IPS DF 6.9 (cell line): ENCODE data around the gene ARHGEF9.
A peak's percentile ranks its signal among the peaks of the same experiment; 100 is the strongest.
"Not testable (repeated sequence)": the region's sequence is repeated elsewhere in the genome, so short reads cannot be mapped to it uniquely, and the experiment has no call there.

Experiments used
- DNase-seq: peaks from one replicate; pipeline ENCODE4 v3.0.0-alpha.2; 2013; ENCODE audit warnings: low read depth, low spot score
- H3K27ac ChIP-seq: one replicate; pipeline ENCODE4 v1.5.1; 2013; ENCODE audit warnings: low read length, control low read depth
- H3K27me3 ChIP-seq: 2 replicates; pipeline ENCODE4 v1.6.1; 2013; ENCODE audit warnings: mild to moderate bottlenecking, low read length; ENCODE audit not compliant: control insufficient read depth, insufficient read depth
- H3K36me3 ChIP-seq: 2 replicates; pipeline ENCODE4 v1.6.1; 2013; ENCODE audit warnings: low read length; ENCODE audit not compliant: control insufficient read depth, insufficient read depth
- H3K4me1 ChIP-seq: 2 replicates; pipeline ENCODE4 v1.6.1; 2013; ENCODE audit warnings: low read length; ENCODE audit not compliant: control insufficient read depth, insufficient read depth
- H3K4me3 ChIP-seq: 2 replicates; pipeline ENCODE4 v1.5.1; 2013; ENCODE audit warnings: mild to moderate bottlenecking, low read length
- H3K9me3 ChIP-seq: 2 replicates; pipeline ENCODE4 v1.6.1; 2013; ENCODE audit warnings: low read length, inconsistent platforms; ENCODE audit not compliant: control insufficient read depth, insufficient read depth
- WGBS: extraction: QIAGEN DNeasy Blood & Tissue Kit; methylation state at CpG from one replicate; pipeline ENCODE4 v1.1.7; 2013; ENCODE audit warnings: mixed read lengths, missing lambda C conversion rate; ENCODE audit not compliant: insufficient read length, insufficient coverage; 5-methylcytosine and 5-hydroxymethylcytosine counted together

ARHGEF9 gene

GRCh38 chrX:63784902-63785707 lies at the start of gene ARHGEF9:
Gene ARHGEF9, minus strand, starts transcription at chrX:63785214. Its CDS starts 69 bp downstream, at chrX:63785145.
- Histone ChIP-seq H3K4me3 (peak within 1 kb of the TSS; percentile 59; the same call in 1 of the 2 replicates), H3K27ac (no peak within 1 kb of the TSS)
- DNase-seq = peak; percentile 20

GRCh38 chrX:63825446-63825845 lies 40.4 kb upstream of the ARHGEF9 start:
- H3K4me3 ChIP-seq, H3K27me3 ChIP-seq, H3K4me1 ChIP-seq, H3K36me3 ChIP-seq, H3K27ac ChIP-seq, DNase-seq, H3K9me3 ChIP-seq: not testable (repeated sequence)
- WGBS = no CpG with 5 or more reads among the region's 23 CpGs

More at GRCh38 chrX:63784902-63785707, at the start of gene ARHGEF9:
- H3K36me3 ChIP-seq = no peaks in the 10 kb centered on the region
- WGBS = no CpG with 5 or more reads among the region's 30 CpGs
- H3K27me3 ChIP-seq = no peaks in the 10 kb centered on the region
- peaks cover 2% of the 10 kb centered on the region; the same call in 1 of the 2 replicates for H3K4me1 ChIP-seq
- no peaks in the 10 kb centered on the region for H3K9me3 ChIP-seq

- no peak for DNase-seq
- Histone ChIP-seq H3K27ac (no peak overlapping the region), H3K9me3 (no peaks in the 10 kb centered on the region; the same call in 1 of the 2 replicates), H3K36me3 (no peaks in the 10 kb centered on the region), H3K4me3 (no peak overlapping the region), H3K4me1 (no peaks in the 10 kb centered on the region), H3K27me3 (no peaks in the 10 kb centered on the region)
- WGBS = no CpG with 5 or more reads among the region's 4 CpGs
Observed at GRCh38 chrX:63818156-63818555, 33.1 kb upstream of the ARHGEF9 start.

- Histone ChIP-seq H3K27me3 (no peaks in the 10 kb centered on the region), H3K4me1 (no peaks in the 10 kb centered on the region), H3K36me3 (no peaks in the 10 kb centered on the region), H3K9me3 (no peaks in the 10 kb centered on the region; the same call in 1 of the 2 replicates), H3K4me3 (no peak overlapping the region), H3K27ac (no peak overlapping the region)
- no CpG with 5 or more reads among the region's 4 CpGs for WGBS
- no peak for DNase-seq
Observed at GRCh38 chrX:63817696-63818095, 32.7 kb upstream of the ARHGEF9 start.

- Histone ChIP-seq H3K27ac (no peak overlapping the region), H3K4me1 (no peaks in the 10 kb centered on the region), H3K4me3 (no peak overlapping the region), H3K9me3 (no peaks in the 10 kb centered on the region; the same call in 1 of the 2 replicates), H3K36me3 (no peaks in the 10 kb centered on the region), H3K27me3 (no peaks in the 10 kb centered on the region)
- WGBS = no CpG with 5 or more reads among the region's 5 CpGs
- DNase-seq = no peak
Observed at GRCh38 chrX:63812823-63813222, 27.8 kb upstream of the ARHGEF9 start.

- no peak overlapping the region for H3K4me3 ChIP-seq
- DNase-seq = no peak
- no peaks in the 10 kb centered on the region for H3K4me1 ChIP-seq
- no peaks in the 10 kb centered on the region for H3K9me3 ChIP-seq
- no peaks in the 10 kb centered on the region for H3K36me3 ChIP-seq
- WGBS = no CpG with 5 or more reads among the region's 2 CpGs
- no peaks in the 10 kb centered on the region for H3K27me3 ChIP-seq
- no peak overlapping the region for H3K27ac ChIP-seq
Observed at GRCh38 chrX:63810746-63811145, 25.7 kb upstream of the ARHGEF9 start.

- Histone ChIP-seq H3K36me3 (no peaks in the 10 kb centered on the region), H3K4me1 (no peaks in the 10 kb centered on the region), H3K27me3 (no peaks in the 10 kb centered on the region), H3K4me3 (no peak overlapping the region), H3K9me3 (no peaks in the 10 kb centered on the region), H3K27ac (no peak overlapping the region)
- no peak for DNase-seq
- no CpG with 5 or more reads among the region's 3 CpGs for WGBS
Observed at GRCh38 chrX:63809173-63809572, 24.2 kb upstream of the ARHGEF9 start.

- not testable (repeated sequence) for H3K36me3 ChIP-seq, DNase-seq, H3K27me3 ChIP-seq, H3K4me1 ChIP-seq, H3K27ac ChIP-seq, H3K4me3 ChIP-seq, H3K9me3 ChIP-seq
- WGBS = no CpG with 5 or more reads among the region's 2 CpGs
Observed at GRCh38 chrX:63795406-63795805, 10.4 kb upstream of the ARHGEF9 start.

GRCh38 chrX:63785708-63786040 lies 660 bp upstream of the ARHGEF9 start:
- Histone ChIP-seq H3K27me3 (no peaks in the 10 kb centered on the region), H3K9me3 (no peaks in the 10 kb centered on the region), H3K4me1 (peaks cover 2% of the 10 kb centered on the region; the same call in 1 of the 2 replicates), H3K27ac (no peak overlapping the region), H3K4me3 (no peak overlapping the region; the same call in 1 of the 2 replicates), H3K36me3 (no peaks in the 10 kb centered on the region)
- no peak for DNase-seq
- WGBS = no CpG with 5 or more reads among the region's 4 CpGs

- no peaks in the 10 kb centered on the region for H3K36me3 ChIP-seq
- no peak overlapping the region for H3K27ac ChIP-seq
- no peak for DNase-seq
- H3K4me3 ChIP-seq = peak overlapping the region; percentile 59; the same call in 1 of the 2 replicates
- H3K9me3 ChIP-seq = no peaks in the 10 kb centered on the region
- no peaks in the 10 kb centered on the region for H3K27me3 ChIP-seq
- peaks cover 2% of the 10 kb centered on the region; the same call in 1 of the 2 replicates for H3K4me1 ChIP-seq
- no CpG with 5 or more reads among the region's 4 CpGs for WGBS
Observed at GRCh38 chrX:63784346-63784901, 590 bp downstream of the ARHGEF9 start.
